ENCODE data around the gene CWH43. TPM values are rescaled to one million over a fixed set of nuclear protein-coding genes. Genes with fewer than 3 reads are reported as not detected.

CWH43 gene
- total and polyA plus RNA-seq, 10 donors = not detected

DNA sequence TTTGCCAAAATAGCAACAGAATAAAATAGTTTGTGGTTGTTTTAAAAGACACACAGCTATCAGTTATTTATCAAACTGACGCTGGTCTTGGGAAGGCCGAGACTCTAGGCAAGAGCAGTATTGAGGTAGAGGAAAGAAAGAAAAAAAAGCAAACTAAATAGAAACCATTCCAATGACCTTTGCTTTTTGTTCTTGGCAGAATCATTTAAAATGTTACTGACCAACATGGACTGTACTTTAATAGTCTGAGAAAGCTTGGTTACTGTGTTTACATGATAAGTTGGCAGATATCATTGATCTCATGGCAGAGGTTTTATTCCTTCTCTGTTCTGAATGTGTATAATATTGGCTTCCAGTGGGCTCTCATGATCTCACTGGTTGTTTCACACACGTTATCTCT is 11.9 kb downstream of the CWH43 start:
- peaks cover 0 to 8% (median 0%) of the 10 kb centered on the region in 8 donors for H3K9me3 ChIP-seq
- intact Hi-C loops (cut with DNase I; ENCODE audit: low total_unique reads) = no loop called here
- H3K27me3 ChIP-seq (replicated peaks in 1 of 7) = peaks cover 0 to 7% (median 0%) of the 10 kb centered on the region in 7 donors
- H3K36me3 ChIP-seq = no peaks in the 10 kb centered on the region
- H3K4me1 ChIP-seq = no peaks in the 10 kb centered on the region
- WGBS, 5 donors = 73 to 88% (median 87%) methylated on average over 3 of the region's 3 CpGs
- TF ChIP-seq, protein P1, sequence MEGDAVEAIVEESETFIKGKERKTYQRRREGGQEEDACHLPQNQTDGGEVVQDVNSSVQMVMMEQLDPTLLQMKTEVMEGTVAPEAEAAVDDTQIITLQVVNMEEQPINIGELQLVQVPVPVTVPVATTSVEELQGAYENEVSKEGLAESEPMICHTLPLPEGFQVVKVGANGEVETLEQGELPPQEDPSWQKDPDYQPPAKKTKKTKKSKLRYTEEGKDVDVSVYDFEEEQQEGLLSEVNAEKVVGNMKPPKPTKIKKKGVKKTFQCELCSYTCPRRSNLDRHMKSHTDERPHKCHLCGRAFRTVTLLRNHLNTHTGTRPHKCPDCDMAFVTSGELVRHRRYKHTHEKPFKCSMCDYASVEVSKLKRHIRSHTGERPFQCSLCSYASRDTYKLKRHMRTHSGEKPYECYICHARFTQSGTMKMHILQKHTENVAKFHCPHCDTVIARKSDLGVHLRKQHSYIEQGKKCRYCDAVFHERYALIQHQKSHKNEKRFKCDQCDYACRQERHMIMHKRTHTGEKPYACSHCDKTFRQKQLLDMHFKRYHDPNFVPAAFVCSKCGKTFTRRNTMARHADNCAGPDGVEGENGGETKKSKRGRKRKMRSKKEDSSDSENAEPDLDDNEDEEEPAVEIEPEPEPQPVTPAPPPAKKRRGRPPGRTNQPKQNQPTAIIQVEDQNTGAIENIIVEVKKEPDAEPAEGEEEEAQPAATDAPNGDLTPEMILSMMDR (IDR thresholded peaks at IDR 0.05 in 8 of 11, conservative IDR thresholded peaks at IDR 0.05 in 3 of 11) = no peak
- no peak for TF ChIP-seq POLR2AphosphoS5 (IDR thresholded peaks at IDR 0.05)
- TF ChIP-seq POLR2A (IDR thresholded peaks at IDR 0.05) = no peak
- no peak overlapping the region for H3K4me3 ChIP-seq
- H3K27ac ChIP-seq = no peak overlapping the region
- no peak for DNase-seq

DNA sequence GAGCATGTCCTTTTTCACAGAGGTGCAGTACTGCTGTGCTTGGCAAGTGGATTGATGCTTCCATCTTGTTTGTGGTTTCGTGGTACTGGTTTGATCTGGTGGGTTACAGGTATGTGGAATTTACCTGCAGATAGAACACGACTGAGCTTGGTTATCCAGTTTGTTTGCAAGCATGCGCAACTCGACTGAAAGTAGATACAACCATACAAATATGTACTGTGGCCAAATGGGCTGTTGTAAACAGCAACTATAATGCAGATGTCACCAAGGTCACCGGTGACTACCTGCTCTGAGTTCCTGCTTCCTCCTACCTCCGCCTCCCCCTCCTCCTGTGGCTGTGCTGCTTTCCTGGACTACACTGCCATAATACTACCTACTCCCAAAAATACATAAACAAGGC is 12.4 kb downstream of the CWH43 start:
- Histone ChIP-seq H3K9me3 (peaks cover 0 to 8% (median 0%) of the 10 kb centered on the region in 8 donors), H3K27me3 (replicated peaks in 1 of 7) (peaks cover 0 to 12% (median 0%) of the 10 kb centered on the region in 7 donors), H3K4me3 (no peak overlapping the region), H3K27ac (no peak overlapping the region), H3K36me3 (no peaks in the 10 kb centered on the region), H3K4me1 (no peaks in the 10 kb centered on the region)
- no peak for DNase-seq
- TF ChIP-seq POLR2AphosphoS5 (IDR thresholded peaks at IDR 0.05) (no peak), POLR2A (IDR thresholded peaks at IDR 0.05) (no peak)
- TF ChIP-seq, protein P1 (IDR thresholded peaks at IDR 0.05 in 8 of 11, conservative IDR thresholded peaks at IDR 0.05 in 3 of 11) = no peak
- WGBS, 5 donors = 81 to 90% (median 84%) methylated on average over 6 of the region's 6 CpGs
- intact Hi-C loops (cut with DNase I; ENCODE audit: low total_unique reads) = no loop called here

DNA sequence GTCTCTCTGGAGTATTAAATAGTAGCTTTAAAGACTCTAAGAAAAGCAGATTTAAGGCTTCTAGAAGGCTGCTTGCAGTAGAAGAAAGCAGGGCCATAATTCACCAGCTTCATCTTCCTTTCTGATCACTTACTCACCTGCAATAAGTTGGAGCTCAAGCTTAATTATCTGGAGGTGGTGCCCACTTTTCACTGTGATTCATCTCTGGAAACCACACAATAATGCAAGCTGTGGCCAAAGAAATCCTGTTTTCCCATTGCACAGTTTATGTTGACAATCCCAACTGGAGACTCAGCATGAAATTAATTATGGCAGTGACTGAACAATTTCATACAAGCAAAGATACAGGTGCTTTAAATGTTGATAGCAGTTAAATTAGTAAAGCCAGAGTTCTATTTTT is 14.7 kb downstream of the CWH43 start:
- Histone ChIP-seq H3K36me3 (no peaks in the 10 kb centered on the region), H3K9me3 (peaks cover 0 to 8% (median 0%) of the 10 kb centered on the region in 8 donors), H3K27me3 (replicated peaks in 1 of 7) (peaks cover 0 to 15% (median 0%) of the 10 kb centered on the region in 7 donors), H3K27ac (no peak overlapping the region), H3K4me1 (no peaks in the 10 kb centered on the region), H3K4me3 (no peak overlapping the region)
- DNase-seq = no peak
- intact Hi-C loops (cut with DNase I; ENCODE audit: low total_unique reads) = no loop called here
- TF ChIP-seq POLR2A (IDR thresholded peaks at IDR 0.05) = no peak
- TF ChIP-seq, protein P1 (IDR thresholded peaks at IDR 0.05 in 8 of 11, conservative IDR thresholded peaks at IDR 0.05 in 3 of 11) = no peak
- no peak for TF ChIP-seq POLR2AphosphoS5 (IDR thresholded peaks at IDR 0.05)

DNA sequence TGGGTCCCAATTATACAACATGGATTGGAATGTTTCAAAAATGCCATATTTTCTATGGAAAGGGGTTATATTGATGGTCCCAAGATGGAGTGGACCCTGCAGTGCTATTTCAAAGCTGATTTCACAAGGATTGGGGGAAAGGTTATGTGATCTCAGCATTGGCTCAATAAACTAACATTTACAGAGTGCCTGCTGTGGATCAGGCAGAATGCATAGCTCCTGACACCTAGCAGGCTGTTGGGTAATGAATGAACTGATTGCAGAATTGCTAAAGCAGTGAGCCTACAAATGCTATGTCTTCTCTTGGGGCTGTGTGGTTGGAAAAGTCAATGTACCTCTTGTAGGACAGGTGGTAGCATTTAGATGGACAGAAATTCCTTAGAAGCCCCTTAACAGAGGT is 16.9 kb downstream of the CWH43 start:
- H3K36me3 ChIP-seq = no peaks in the 10 kb centered on the region
- no peaks in the 10 kb centered on the region for H3K4me1 ChIP-seq
- peaks cover 0 to 15% (median 0%) of the 10 kb centered on the region in 7 donors for H3K27me3 ChIP-seq (replicated peaks in 1 of 7)
- peaks cover 0 to 8% (median 0%) of the 10 kb centered on the region in 8 donors for H3K9me3 ChIP-seq
- H3K27ac ChIP-seq = no peak overlapping the region
- no peak for TF ChIP-seq POLR2AphosphoS5 (IDR thresholded peaks at IDR 0.05)
- TF ChIP-seq POLR2A (IDR thresholded peaks at IDR 0.05) = no peak
- TF ChIP-seq, protein P1 (IDR thresholded peaks at IDR 0.05 in 8 of 11, conservative IDR thresholded peaks at IDR 0.05 in 3 of 11) = no peak
- no peak overlapping the region for H3K4me3 ChIP-seq
- intact Hi-C loops (cut with DNase I; ENCODE audit: low total_unique reads) = no loop called here
- DNase-seq = no peak

All from spleen (tissue), 11 donors.